ENCODE measurements around the gene XPO6.

XPO6 gene

GRCh38 chr16:28189245-28189644 lies 22.5 kb downstream of the XPO6 start:
- no peak for DNase-seq (ENCODE audit: low spot score)
- no peak for TF ChIP-seq CTCF (IDR thresholded peaks at IDR 0.05; ENCODE audit: extremely low read depth, missing control alignments)

GRCh38 chr16:28188085-28188916 lies 23.5 kb downstream of the XPO6 start:
- TF ChIP-seq CTCF (IDR thresholded peaks at IDR 0.05; ENCODE audit: extremely low read depth, missing control alignments), result no peak
- DNase-seq (ENCODE audit: low spot score), result peak; percentile 63

GRCh38 chr16:28187595-28188004 lies 24.2 kb downstream of the XPO6 start:
- peak; percentile 53 for DNase-seq (ENCODE audit: low spot score)
- no peak for TF ChIP-seq CTCF (IDR thresholded peaks at IDR 0.05; ENCODE audit: extremely low read depth, missing control alignments)

- no peak for DNase-seq (ENCODE audit: low spot score)
- TF ChIP-seq CTCF (IDR thresholded peaks at IDR 0.05; ENCODE audit: extremely low read depth, missing control alignments), result no peak
Measured at GRCh38 chr16:28186752-28187151, 25.0 kb downstream of the XPO6 start.

- no peak for TF ChIP-seq CTCF (IDR thresholded peaks at IDR 0.05; ENCODE audit: extremely low read depth, missing control alignments)
- DNase-seq (ENCODE audit: low spot score), result no peak
Measured at GRCh38 chr16:28185696-28186095, 26.1 kb downstream of the XPO6 start.

- no peak for DNase-seq (ENCODE audit: low spot score)
- no peak for TF ChIP-seq CTCF (IDR thresholded peaks at IDR 0.05; ENCODE audit: extremely low read depth, missing control alignments)
Measured at GRCh38 chr16:28184625-28185024, 27.1 kb downstream of the XPO6 start.

- no peak for TF ChIP-seq CTCF (IDR thresholded peaks at IDR 0.05; ENCODE audit: extremely low read depth, missing control alignments)
Measured at GRCh38 chr16:28183930-28184329, 27.8 kb downstream of the XPO6 start.

More at GRCh38 chr16:28183930-28184329, 27.8 kb downstream of the XPO6 start:
- DNase-seq (ENCODE audit: low spot score), result no peak

Data from GM20000 (cell line).